Dedifferentiated amniotic fluid mesenchymal stem cell (primary cell): ENCODE results near the gene SRGAP1.
A peak's percentile ranks its signal among the peaks of the same experiment; 100 is the strongest.
"Not testable (repeated sequence)": the region's sequence is repeated elsewhere in the genome, so short reads cannot be mapped to it uniquely, and the experiment has no call there.

Source experiments
- DNase-seq: peaks from one replicate; pipeline ENCODE4 v3.0.0-alpha.2; 2016; ENCODE audit errors: extremely low spot score

Gene SRGAP1

GRCh38 chr12:64085154-64085553 is 240.7 kb downstream of the SRGAP1 start:
- no peak for DNase-seq

GRCh38 chr12:64085996-64086395 is 241.5 kb downstream of the SRGAP1 start:
- no peak for DNase-seq

GRCh38 chr12:64086946-64087345 is 242.4 kb downstream of the SRGAP1 start:
- DNase-seq = no peak

- DNase-seq = no peak
These were observed 243.3 kb downstream of the SRGAP1 start for GRCh38 chr12:64087761-64088160.

- peak; percentile 90 for DNase-seq
These were observed 244.2 kb downstream of the SRGAP1 start for GRCh38 chr12:64088431-64089349.

GRCh38 chr12:64090047-64090446 is 245.5 kb downstream of the SRGAP1 start:
- no peak for DNase-seq

- no peak for DNase-seq
These were observed 246.7 kb downstream of the SRGAP1 start for GRCh38 chr12:64091186-64091585.

GRCh38 chr12:64092507-64093196 is 248.2 kb downstream of the SRGAP1 start:
- DNase-seq = no peak

- DNase-seq = no peak
These were observed 249.2 kb downstream of the SRGAP1 start for GRCh38 chr12:64093689-64094088.

- DNase-seq = no peak
These were observed 253.0 kb downstream of the SRGAP1 start for GRCh38 chr12:64097366-64098105.

GRCh38 chr12:64098709-64099354 is 254.3 kb downstream of the SRGAP1 start:
- DNase-seq = no peak

GRCh38 chr12:64099397-64099796 is 254.9 kb downstream of the SRGAP1 start:
- peak; percentile 64 for DNase-seq

- no peak for DNase-seq
These were observed 257.8 kb downstream of the SRGAP1 start for GRCh38 chr12:64102339-64102738.

- no peak for DNase-seq
These were observed 259.6 kb downstream of the SRGAP1 start for GRCh38 chr12:64103825-64104740.

- DNase-seq = no peak
These were observed 260.5 kb downstream of the SRGAP1 start for GRCh38 chr12:64105026-64105425.

GRCh38 chr12:64107776-64108175 is 263.3 kb downstream of the SRGAP1 start:
- no peak for DNase-seq

GRCh38 chr12:64109706-64110105 is 265.2 kb downstream of the SRGAP1 start:
- no peak for DNase-seq

- DNase-seq = no peak
These were observed 266.4 kb downstream of the SRGAP1 start for GRCh38 chr12:64110864-64111263.

- DNase-seq = no peak
These were observed 272.5 kb downstream of the SRGAP1 start for GRCh38 chr12:64116969-64117368.

GRCh38 chr12:64120568-64120967 is 276.1 kb downstream of the SRGAP1 start:
- no peak for DNase-seq

GRCh38 chr12:64121086-64121485 is 276.6 kb downstream of the SRGAP1 start:
- not testable (repeated sequence) for DNase-seq
